Fibroblast of villous mesenchyme (primary cell): ENCODE data around the gene SLC35C1. TPM values are rescaled to one million over a fixed set of nuclear protein-coding genes. Genes with fewer than 3 reads are reported as not detected.

Experiments
- DNase-seq: peaks from one replicate; pipeline ENCODE4 v3.0.0-alpha.2; 2010; ENCODE audit warnings: low read depth
- H3K4me3 ChIP-seq: 2 replicates; pipeline ENCODE4 v1.5.1; 2011; ENCODE audit warnings: low read depth, mild to moderate bottlenecking, low read length
- CTCF ChIP-seq: IDR thresholded peaks from 2 replicates; pipeline ENCODE4 v1.5.1; 2012; ENCODE audit warnings: low read depth, mild to moderate bottlenecking, low read length; ENCODE audit not compliant: insufficient read depth
- total RNA-seq: library from RNA; depleted of rRNA; stranded (reverse); fragments of >200 nt; gene quantifications from 2 replicates; pipeline ENCODE4 v1.2.3, GENCODE V29; 2012

Gene SLC35C1
- total RNA-seq, 1 donor, result 14.2 TPM

- DNase-seq, result no peak
- TF ChIP-seq CTCF, result no peak
- H3K4me3 ChIP-seq, result no peak overlapping the region
These were observed 6.1 kb downstream of the SLC35C1 start for GRCh38 chr11:45811109-45811435.

GRCh38 chr11:45811571-45812290, 6.8 kb downstream of the SLC35C1 start:
- H3K4me3 ChIP-seq, result no peak overlapping the region
- DNase-seq, result no peak
- no peak for TF ChIP-seq CTCF

GRCh38 chr11:45812581-45813548, 7.9 kb downstream of the SLC35C1 start:
- TF ChIP-seq CTCF, result no peak

GRCh38 chr11:45815747-45816146, 10.8 kb downstream of the SLC35C1 start:
- no peak for DNase-seq

More at GRCh38 chr11:45812581-45813548, 7.9 kb downstream of the SLC35C1 start:
- H3K4me3 ChIP-seq, result no peak overlapping the region
- no peak for DNase-seq

GRCh38 chr11:45816614-45817013, 11.7 kb downstream of the SLC35C1 start:
- TF ChIP-seq CTCF, result no peak

More at GRCh38 chr11:45815747-45816146, 10.8 kb downstream of the SLC35C1 start:
- peak; percentile 12 for TF ChIP-seq CTCF
- no peak overlapping the region for H3K4me3 ChIP-seq

GRCh38 chr11:45817191-45817590, 12.2 kb downstream of the SLC35C1 start:
- no peak for DNase-seq
- H3K4me3 ChIP-seq, result no peak overlapping the region
- no peak for TF ChIP-seq CTCF

More at GRCh38 chr11:45816614-45817013, 11.7 kb downstream of the SLC35C1 start:
- H3K4me3 ChIP-seq, result no peak overlapping the region
- no peak for DNase-seq
